ENCODE measurements around the gene PDK2.

DNA sequence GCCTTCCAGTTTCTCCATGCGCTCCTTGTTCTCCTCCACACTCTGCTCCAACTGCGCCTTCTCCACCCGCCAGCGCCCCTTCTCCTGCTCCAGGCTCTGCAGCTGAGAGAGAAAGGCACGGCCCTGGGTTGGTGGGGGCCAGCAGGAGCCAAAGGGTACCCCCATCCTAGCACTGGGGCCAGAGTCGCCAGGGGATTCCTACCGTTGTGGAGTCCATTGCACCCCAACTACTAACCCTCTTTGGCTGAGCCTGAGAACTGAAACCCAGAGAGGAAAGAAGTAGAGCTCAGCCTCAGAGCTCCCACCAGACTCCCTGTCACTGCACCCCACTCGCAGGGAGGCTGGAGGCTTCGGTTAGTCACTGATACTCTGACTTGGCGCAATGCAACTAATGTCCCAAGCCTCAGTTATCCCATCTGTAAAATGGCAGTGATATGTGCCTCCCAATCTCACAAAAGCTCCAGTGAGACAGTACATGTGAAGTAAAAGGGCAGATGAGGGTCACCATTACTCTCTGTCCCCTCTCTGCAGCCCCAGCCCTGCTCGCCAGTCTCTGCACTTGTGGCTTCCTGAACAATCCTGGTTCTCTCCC is 41.0 kb downstream of the PDK2 start:
- no peak for TF ChIP-seq EZH2 (IDR thresholded peaks at IDR 0.05; ENCODE audit: insufficient read depth, poor library complexity, severe bottlenecking)
- TF ChIP-seq EZH2phosphoT487 (IDR thresholded peaks at IDR 0.05; ENCODE audit: insufficient read depth, low read depth): no peak

Measured in GM23248 (cell line).